Measurements from ENCODE around the gene ITGBL1. TPM values are rescaled to one million over a fixed set of nuclear protein-coding genes. Genes with fewer than 3 reads are reported as not detected.

Gene ITGBL1
- total and polyA plus RNA-seq, 8 donors: 0.53 to 36.6 (median 4.8) TPM; not detected in 1

- intact Hi-C loops (cut with DNase I; ENCODE audit: low total_unique reads): no loop called here
- 72 to 81% (median 77%) methylated on average over 4 of the region's 4 CpGs for WGBS, 5 donors
These were observed 68.2 kb downstream of the ITGBL1 start for GRCh38 chr13:101520672-101521071.

DNA sequence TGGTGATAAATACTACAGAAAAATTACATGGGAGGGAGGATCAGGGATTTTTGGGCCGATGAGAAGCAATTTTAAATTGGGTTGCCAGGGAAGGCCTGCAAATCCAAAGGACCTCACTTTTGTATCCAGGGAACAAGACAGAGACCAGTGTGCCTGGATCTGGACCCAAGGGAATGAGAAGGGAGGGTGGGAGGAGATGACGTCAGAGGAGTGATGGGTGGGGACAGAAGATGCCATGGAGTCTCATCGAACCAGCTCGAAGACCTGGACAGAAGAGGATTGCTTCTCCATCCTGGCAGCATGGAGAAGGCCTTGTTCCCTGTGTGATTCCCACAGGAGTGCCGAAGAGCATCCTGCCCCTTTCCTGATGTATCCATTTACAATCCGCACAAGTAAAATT is 68.9 kb downstream of the ITGBL1 start:
- H3K4me1 ChIP-seq: no peaks in the 10 kb centered on the region
- intact Hi-C loops (cut with DNase I; ENCODE audit: low total_unique reads): no loop called here
- no peaks in the 10 kb centered on the region for H3K36me3 ChIP-seq
- no peak overlapping the region for H3K27ac ChIP-seq
- no peak overlapping the region for H3K4me3 ChIP-seq
- 73 to 85% (median 78%) methylated on average over 6 of the region's 6 CpGs for WGBS, 5 donors
- DNase-seq: no peak
- H3K9me3 ChIP-seq: no peaks in the 10 kb centered on the region
- no peaks in the 10 kb centered on the region for H3K27me3 ChIP-seq
- TF ChIP-seq POLR2A (IDR thresholded peaks at IDR 0.05) (no peak), EP300 (IDR thresholded peaks at IDR 0.05) (no peak), CTCF (IDR thresholded peaks at IDR 0.05) (no peak), POLR2AphosphoS5 (IDR thresholded peaks at IDR 0.05) (no peak)

More at GRCh38 chr13:101520672-101521071, 68.2 kb downstream of the ITGBL1 start:
- Histone ChIP-seq H3K4me3 (no peak overlapping the region), H3K4me1 (no peaks in the 10 kb centered on the region), H3K27ac (no peak overlapping the region), H3K36me3 (no peaks in the 10 kb centered on the region), H3K27me3 (no peaks in the 10 kb centered on the region), H3K9me3 (no peaks in the 10 kb centered on the region)
- no peak for DNase-seq
- no peak for TF ChIP-seq POLR2A (IDR thresholded peaks at IDR 0.05)
- no peak for TF ChIP-seq CTCF (IDR thresholded peaks at IDR 0.05)
- TF ChIP-seq EP300 (IDR thresholded peaks at IDR 0.05): no peak
- TF ChIP-seq POLR2AphosphoS5 (IDR thresholded peaks at IDR 0.05): no peak

- H3K4me1 ChIP-seq: no peaks in the 10 kb centered on the region
- H3K9me3 ChIP-seq: no peaks in the 10 kb centered on the region
- no peaks in the 10 kb centered on the region for H3K27me3 ChIP-seq
- 54 to 65% (median 61%) methylated on average over 5 of the region's 5 CpGs for WGBS, 5 donors
- no peak overlapping the region for H3K27ac ChIP-seq
- no peak overlapping the region for H3K4me3 ChIP-seq
- intact Hi-C loops (cut with DNase I; ENCODE audit: low total_unique reads): no loop called here
- DNase-seq: no peak
- no peaks in the 10 kb centered on the region for H3K36me3 ChIP-seq
- TF ChIP-seq CTCF (IDR thresholded peaks at IDR 0.05): no peak
- no peak for TF ChIP-seq POLR2AphosphoS5 (IDR thresholded peaks at IDR 0.05)
- TF ChIP-seq POLR2A (IDR thresholded peaks at IDR 0.05): no peak
- no peak for TF ChIP-seq EP300 (IDR thresholded peaks at IDR 0.05)
These were observed 70.1 kb downstream of the ITGBL1 start for GRCh38 chr13:101522607-101523006.

- H3K27me3 ChIP-seq: no peaks in the 10 kb centered on the region
- 55 to 62% (median 59%) methylated on average over 8 of the region's 8 CpGs for WGBS, 5 donors
- intact Hi-C loops (cut with DNase I; ENCODE audit: low total_unique reads): no loop called here
- no peak overlapping the region for H3K4me3 ChIP-seq
- H3K36me3 ChIP-seq: no peaks in the 10 kb centered on the region
- no peak overlapping the region for H3K27ac ChIP-seq
- no peak for DNase-seq
- H3K9me3 ChIP-seq: no peaks in the 10 kb centered on the region
- no peaks in the 10 kb centered on the region for H3K4me1 ChIP-seq
- TF ChIP-seq POLR2AphosphoS5 (IDR thresholded peaks at IDR 0.05): peak in 1 of 3 donors; percentile 15
- TF ChIP-seq POLR2A (IDR thresholded peaks at IDR 0.05): no peak
- no peak for TF ChIP-seq EP300 (IDR thresholded peaks at IDR 0.05)
- TF ChIP-seq CTCF (IDR thresholded peaks at IDR 0.05): no peak
These were observed 71.0 kb downstream of the ITGBL1 start for GRCh38 chr13:101523154-101524131.

Data from stomach (tissue), 9 donors.